ENCODE data around the gene IL22.

GRCh38 chr12:68279227-68280054, 26.0 kb upstream of the IL22 start:
- TF ChIP-seq CTCF (IDR thresholded peaks at IDR 0.05) (no peak), ZFX (IDR thresholded peaks at IDR 0.05; ENCODE audit: borderline replicate concordance) (no peak)
